Erythroblast (primary cell): Measurements from ENCODE around the gene CTH.

ENCODE experiments used
- GATA1 ChIP-seq: IDR thresholded peaks from 2 replicates; pipeline ENCODE4 v1.6.1; 2011; ENCODE audit warnings: low read depth, mild to moderate bottlenecking, control low read depth, low read length, moderate library complexity
- POLR2A ChIP-seq: IDR thresholded peaks from 2 replicates; pipeline ENCODE4 v1.6.1; 2011; ENCODE audit warnings: mild to moderate bottlenecking, low read length

DNA sequence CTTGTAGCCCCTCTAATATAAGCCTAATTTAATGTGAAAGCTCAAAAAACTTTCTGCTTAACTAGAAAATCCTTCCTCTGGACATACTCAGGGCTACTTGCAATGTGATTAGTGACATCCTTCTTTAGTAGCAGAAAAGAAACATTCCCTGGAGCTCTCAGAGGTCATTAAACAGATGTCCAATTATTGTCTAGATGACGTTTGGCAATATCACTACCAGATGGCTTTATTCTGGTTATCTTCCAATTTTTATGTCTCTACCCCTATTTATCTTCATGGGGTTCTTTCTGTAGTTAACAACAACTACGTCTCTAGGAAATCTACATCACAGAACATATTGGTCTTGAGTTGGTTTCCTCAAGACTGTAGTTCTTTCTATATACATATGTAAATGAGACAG is 44.2 kb downstream of the CTH start:
- TF ChIP-seq POLR2A (no peak), GATA1 (no peak)
